ENCODE results near the gene HSPG2.
A peak's percentile ranks its signal among the peaks of the same experiment; 100 is the strongest.
"Not testable (repeated sequence)": the region's sequence is repeated elsewhere in the genome, so short reads cannot be mapped to it uniquely, and the experiment has no call there.

Gene HSPG2

DNA sequence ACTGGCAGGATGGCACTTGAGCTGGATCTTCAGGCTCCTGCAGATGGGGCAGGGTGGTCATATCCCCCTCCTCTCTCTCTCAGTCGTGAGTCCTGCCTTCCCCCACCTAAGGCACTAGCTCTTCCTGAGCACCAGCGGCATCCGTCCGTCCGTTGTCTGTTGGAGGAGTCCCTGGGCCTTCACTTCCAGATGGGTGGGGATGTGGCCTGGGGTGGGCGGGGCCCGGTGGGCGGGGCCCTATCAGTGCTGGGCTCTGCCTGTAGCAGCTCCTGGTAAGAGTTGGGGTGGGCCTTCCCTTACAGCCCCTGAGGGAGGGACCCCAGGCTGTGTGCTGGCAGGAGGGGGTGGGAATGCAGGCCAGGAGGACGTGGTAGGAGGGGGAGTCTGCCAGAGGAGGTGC is 114.8 kb downstream of the HSPG2 start:
- DNase-seq: no peak

DNA sequence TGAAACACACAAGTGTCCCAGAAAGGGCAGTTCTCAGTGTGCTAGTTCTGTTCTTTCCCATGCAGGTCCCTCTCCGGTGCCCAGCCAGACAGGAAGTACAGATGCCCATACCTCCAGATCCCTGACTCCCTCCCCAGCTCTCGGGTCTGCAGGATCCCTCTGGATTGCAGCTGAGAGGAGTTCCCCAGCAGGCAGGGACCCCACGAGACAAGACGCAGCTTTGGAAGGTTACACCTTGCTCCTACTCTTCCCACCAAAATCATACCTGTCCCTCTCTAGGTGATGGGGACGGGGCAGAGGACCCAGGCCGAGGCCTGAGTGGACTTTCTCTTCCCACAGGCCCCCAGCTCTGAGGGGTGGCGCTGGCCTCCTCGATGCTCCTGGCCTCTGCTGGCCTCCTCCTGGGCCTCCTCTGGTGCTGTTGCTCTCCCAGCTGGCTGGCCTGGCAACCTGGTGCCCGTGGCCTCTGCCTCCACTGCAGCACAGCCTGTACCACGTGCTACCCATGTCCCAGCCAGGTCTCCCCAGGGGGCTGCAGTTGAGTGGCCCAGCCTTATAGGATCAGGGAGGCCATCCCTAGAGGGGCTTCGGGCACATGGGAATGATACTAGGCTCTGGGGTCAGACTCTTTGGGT is 115.6 kb downstream of the HSPG2 start:
- DNase-seq: no peak

DNA sequence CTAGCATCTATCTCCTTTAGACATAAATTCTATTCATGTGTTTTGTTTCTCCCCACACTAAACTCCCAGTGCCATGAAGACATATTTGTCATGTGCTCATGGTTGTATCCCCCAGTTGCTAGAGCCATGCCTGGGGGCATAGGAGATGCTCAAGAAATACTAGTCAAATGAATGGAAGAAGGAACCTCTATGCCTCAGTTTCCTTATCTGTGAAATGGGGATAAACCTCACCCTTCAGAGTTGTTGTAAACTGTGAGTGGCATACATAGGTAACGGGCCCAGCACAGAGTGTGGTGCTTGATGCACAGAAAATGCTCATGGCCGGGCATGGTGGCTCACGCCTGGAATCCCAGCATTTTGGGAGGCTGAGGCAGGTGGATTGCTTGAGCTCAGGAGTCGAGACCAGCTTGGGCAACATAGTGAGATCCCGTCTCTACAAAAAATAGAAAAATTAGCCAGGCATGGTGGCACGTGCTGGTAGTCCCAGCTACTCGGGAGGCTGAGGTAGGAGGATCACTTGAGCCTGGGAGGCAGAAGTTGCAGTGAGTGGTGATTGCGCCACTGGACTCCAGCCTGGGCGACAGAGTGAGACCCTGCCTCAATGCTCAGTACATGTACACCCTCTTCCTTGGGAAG is 116.4 kb downstream of the HSPG2 start:
- no peak for DNase-seq

DNA sequence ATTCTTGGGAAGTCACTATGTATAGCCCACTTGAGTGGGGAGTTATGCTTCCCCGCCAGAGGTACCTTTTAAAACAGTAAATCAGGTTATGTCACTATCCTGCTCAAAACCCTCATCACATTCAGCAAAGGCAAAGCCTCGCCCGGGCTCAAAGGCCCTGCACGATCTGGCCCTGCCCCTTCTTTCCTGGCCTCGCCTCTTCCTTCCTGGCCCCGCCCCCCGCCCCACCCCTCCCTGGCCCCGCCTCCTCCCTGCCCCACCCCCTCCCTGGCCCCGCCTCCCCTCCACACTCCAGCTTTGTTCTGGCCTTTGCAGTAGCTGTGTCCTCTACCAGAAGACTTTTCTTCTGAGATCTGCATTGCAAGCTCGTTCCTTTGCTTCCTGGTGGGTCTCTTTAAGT is 118.5 kb downstream of the HSPG2 start:
- DNase-seq: no peak

DNA sequence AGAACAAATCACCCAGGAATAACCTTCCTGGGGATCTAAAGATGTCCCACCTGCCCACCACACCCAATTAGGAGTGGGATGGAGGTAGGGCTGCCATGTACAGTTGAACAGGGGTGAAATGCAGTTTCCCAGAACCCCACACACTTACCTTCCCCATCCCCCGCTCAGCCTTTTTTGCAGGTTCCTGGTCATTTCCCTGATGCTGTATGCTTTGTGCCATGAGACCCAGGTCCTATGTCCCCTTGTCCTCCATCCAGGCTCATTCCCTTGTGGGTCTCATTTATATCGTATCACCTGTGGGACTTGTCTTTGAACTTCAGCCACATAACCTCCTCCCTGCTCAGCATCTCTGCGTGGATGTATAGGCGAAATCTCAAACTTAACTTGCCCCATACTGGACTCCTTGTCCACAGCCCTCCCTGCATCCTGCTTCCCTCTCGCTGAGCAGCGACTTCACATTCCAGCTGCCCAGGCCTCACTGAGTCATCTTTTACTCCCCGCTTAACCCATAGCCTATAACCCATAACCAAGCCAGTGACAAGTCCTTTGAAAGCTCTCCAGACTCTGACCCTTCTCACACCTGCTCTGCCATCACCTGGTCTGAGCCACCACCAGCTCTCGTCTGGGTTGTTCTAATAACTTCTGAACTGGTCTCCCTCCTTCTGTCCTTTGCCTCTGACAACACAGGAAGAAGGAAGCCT is 120.4 kb downstream of the HSPG2 start:
- no peak for DNase-seq

DNA sequence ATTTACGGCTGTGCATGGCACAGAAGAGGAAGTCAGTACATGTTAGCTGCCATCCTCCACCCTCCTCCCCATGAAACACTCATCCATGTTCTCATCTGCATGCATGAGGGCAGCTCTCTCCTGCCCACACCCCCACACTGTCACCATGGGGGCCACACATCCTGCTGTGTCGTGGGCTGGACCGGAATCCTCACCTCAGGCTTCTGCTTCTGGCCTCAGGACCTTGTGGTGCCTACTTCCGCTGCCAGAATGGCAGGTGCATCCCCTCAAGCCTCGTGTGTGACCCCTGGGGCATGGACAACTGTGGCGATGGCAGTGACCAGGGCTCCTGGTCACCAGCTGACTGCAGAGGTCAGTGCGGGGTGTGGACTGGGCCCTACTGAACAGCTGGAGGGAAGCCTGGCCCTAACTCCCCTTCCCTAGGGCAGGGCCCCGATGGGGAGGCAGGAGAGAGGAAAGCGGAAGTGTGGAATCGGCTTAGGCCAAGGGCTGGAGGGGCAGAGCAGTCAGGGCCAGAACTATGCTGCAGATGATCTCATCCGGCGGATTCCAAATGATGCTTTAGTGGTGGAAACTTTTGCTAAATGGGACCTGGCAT is 121.3 kb downstream of the HSPG2 start:
- DNase-seq: no peak

DNA sequence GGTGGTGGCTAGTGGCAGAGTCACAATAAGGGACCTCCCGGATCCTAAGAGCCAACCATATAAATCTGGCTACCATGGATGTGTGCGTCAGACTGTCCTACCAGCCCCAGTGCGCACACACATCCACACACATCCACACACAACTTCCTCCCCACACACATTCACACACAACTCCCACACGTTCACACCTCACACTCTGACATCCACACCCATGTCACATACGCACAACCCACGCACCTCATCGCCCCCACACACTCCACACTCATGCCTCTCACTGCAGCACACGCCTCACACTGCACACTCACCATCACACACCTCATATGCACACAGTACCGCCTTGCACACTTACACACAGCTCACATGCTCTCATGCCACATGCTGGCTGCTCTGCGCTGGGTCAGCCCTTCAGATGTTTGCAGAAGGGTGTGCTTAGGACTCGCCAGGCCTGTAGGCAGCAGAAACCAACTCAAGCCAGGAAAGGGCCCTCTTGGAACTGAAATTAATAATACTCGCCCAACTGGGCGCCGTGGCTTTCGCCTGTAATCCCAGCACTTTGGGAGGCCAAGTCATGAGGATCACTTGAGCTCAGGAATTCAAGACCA is 122.0 kb downstream of the HSPG2 start:
- DNase-seq: no peak

DNA sequence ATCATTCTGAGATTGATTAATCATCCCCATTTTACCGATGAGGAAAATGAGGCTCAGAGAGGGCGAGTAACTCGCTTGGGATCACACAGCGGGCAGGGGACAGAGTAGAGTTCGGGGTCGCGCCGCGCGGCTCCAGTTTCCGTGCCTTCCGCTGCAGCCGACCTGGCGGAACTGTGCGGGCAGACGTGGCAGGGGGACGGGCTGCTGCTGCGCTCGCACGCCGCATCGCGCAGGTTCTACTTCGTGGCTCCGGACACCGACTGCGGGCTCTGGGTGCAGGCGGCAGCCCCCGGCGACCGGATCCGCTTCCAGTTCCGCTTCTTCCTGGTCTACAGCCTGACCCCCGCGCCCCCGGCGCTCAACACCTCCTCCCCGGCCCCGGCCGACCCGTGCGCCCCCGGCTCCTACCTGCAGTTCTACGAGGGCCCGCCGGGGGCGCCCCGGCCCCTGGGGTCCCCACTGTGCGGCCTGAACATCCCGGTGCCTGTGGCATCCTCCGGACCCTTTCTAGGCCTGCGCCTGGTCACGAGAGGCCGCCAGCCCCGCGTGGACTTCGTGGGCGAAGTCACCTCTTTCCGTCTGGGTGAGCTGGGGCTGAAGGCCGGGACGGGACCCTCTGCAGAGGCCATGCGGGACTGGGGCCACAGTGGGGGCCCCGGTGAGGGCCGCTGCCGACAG is 122.7 kb downstream of the HSPG2 start:
- DNase-seq: peak; percentile 36

DNA sequence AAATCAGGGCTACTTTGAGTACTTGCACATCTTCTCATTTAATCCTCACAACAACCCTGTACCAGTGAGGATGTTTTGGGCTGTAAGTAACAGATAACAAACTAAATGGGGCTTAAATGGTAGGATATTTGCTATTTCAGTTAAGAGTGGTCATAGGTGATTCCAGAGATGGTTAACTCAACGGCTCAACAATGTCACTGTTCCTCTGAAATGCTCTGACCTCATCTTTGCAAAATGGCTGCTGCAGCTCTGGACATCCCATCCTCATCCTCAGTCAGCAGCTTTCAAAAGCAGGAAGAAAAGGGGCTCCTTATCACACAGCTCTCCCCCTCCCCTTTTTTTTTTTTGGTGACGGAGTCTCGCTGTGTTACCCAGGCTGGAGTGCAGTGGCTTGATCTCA is 123.6 kb downstream of the HSPG2 start:
- no peak for DNase-seq

DNA sequence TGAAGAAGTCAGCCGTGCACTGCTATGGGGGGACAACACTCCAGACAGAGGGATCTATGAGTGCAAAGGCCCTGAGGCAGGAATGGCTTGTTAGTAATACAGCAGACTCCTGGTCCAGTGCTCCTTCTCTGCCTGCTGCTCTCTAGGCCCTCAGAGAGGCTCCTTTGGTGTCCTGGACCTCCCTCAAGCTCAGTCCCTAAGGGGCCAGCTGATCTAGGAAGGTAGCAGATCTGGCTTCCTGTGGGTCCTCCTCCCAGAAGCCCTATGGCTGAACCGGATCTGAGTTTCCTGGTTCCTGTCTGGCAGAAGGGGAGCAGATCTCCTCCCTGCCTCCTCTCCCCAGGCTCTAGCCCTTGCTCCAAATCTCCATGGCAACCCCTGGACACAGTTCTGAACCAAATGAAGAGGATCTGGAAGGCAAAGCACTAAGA is 125.2 kb downstream of the HSPG2 start, which contains the start of gene LDLRAD2:
LDLRAD2 (plus strand) TSS at position 391 of the 431 bp plus-strand sequence. CDS start 187 bp downstream, outside the sequence.
- no peak for DNase-seq

DNA sequence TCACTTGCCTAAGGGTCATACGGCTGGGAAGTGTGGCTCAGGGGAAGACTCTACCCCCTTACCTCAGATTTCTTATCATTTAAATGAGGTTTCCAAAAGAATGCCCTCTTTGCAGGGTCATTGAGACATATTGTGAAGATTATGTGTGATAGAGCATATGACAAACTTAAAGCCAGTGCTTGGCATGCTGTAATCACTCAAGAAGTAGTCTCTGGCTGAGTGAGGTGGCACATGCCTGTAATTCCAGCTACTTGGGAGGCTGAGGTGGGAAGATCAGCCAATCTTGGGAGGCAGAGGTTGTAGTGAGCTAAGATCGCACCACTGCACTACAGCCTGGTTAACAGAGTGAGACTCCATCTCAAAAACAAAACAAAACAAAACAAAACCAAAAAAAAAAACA is 132.6 kb downstream of the HSPG2 start:
- no peak for DNase-seq

DNA sequence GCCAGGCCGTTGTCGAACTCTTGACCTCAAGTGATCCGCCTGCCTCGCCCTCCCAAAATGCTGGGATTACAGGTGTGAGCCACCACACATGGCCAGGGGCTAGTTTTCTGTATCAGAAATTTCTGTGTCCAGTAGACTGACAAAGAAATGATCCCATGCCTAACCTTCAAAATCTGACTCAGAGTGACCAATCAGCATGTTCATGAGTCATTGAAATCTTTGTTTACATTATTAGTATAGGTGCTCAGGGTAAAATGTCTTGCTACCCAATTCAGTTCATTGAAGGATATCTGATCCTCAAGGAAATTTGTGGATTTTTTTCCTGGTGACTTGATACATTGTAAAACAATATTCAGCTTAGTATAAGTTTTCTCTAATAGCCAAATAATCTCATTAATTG is 136.0 kb downstream of the HSPG2 start:
- DNase-seq: no peak

DNA sequence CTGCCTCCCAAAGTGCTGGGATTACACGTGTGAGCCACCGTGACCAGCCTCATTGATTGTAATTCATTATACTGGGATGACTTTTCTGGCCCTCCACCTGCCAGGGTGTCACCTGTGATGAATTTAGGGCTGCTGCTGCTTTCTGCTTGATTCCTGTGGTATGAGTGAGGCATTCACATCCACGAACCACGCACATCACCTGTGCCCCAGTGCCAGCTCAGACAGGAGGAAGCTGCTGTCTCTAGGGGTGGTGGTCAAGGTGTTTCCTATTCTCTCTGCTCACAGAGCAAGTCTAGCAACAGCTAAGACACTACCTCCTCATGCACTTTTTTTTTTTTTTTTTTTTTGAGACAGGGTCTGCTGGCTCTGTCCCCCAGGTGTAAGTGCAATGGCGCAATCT is 137.4 kb downstream of the HSPG2 start:
- DNase-seq: no peak

DNA sequence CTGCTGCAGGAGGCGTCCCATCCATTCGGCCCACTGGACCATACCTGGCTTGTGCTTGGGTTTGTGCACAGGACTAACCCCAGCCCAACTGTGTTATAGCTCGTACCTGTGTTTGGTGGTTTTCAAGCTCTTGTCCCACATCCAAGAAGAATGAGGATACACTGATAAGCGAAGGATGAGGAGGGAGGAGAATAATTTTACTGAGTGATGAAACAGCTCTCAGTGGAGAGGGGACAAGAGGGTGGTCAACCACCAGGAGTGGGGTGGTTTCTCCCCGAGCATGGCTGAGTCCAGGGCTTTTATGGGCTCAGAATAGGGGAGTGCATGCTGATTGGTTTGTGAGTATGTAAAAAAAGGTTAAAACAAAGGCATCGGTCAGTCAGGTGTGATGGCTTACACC is 142.0 kb downstream of the HSPG2 start:
- no peak for DNase-seq

DNA sequence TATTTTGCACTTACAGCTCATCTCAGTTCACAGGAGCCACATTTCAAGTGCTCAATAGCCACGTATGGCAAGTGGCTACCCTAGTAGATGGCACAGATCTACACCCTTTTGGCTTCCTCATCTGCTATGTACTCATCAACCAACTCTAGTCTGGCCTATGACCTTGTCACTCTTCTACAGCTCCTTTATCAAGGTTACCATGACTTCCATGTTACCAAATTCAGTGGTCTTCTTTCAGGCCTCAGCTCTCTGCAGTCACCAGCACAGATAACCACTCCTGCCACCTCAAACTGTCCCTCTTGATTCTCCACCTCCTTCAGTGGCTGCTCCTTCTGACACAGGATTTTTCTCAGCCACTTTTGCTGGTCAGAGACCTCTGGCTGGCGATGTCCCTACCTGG is 142.5 kb downstream of the HSPG2 start:
- no peak for DNase-seq

DNA sequence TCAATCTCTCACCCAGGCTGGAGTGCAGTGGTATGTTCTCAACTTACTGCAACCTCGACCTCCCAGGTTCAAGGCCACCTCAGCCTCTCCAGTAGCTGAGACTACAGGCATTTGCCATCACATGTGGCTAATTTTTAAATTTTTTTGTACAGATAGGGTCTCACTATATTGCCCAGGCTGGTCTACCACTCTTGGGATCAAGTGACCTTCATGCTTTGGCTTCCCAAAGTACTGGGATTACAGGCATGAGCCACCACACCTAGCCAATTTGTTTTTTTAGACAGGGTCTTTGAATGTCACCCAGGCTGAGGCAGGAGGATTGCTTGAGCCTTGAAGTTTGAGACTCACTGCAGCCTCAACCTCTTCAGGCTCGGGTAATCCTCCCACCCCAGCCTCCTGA is 144.0 kb downstream of the HSPG2 start:
- DNase-seq: no peak

DNA sequence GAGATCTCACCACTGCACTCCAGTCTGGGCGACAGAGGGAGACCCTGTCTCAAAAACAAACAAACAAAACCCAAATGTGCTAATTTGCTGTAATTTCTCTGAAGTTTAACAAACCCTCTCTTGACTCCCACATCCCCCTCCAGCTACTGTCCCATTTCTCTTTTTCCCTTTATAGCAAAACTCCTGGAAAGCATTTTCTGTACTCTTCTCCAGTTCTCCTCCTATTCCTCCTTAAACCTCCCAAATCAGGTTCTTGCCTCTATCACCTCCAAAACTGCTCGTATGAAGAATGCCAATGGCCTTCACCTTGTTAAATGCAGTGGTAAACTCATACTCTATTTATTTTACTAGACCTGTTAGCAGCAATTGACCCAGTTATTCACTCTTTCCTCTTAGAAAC is 150.5 kb downstream of the HSPG2 start:
- no peak for DNase-seq

DNA sequence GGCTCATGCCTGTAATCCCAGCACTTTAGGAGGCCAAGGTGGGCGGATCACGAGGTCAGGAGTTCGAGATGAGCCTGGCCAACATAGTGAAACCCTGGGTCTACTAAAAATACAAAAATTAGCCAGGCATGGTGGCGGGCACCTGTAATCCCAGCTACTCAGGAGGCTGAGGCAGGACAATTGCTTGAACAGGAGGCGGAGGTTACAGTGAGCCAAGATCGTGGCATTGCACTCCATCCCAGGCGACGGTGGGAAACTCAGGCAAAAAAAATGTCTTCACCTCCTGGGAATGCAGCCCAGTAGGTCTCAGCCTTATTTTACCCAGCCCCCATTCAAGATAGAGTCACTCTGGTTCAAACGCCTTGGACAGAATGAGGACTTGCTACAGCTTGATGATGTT is 151.3 kb downstream of the HSPG2 start:
- DNase-seq: not testable (repeated sequence)

DNA sequence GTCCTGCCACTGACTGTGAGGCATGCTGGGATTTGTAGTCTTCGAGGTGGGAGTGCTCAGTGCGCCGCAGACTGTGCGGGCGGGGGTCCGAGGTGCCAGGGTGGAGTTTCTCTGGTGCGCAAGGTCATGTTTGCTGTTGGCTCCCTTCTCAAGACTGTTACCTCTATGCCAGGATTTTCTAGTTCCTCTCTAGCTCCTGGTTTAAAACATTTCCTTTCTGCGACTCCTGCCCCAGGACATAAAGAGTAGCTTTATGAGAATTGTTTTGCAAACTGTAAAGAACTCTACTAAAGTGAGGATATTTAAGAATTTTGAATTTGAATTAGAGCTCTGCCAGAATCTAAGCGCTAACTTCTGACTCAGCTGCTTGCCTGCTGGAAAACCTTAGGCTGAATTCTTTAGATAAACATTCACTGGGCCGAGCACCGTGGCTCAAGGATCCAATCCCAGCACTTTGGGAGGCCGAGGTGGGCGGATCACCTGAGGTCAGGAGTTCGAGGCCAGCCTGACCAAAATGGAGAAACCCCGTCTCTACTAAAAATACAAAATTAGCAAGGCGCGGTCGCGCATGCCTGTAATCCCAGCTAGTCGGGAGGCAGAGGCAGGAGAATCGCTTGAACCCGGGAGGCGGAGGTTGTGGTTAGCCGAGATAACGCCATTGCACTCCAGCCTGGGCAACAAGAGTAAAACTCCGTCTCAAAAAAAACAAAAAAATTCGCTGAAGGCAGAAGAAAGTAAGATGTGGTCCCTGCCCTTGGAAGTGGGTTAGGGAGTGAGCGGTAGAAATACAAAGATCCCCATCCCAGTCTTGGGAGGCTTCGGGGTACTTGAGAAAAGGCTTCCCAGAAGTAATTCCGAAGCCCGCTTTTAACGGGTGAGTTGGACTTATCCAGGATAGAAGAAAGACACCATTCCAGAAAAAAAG is 153.2 kb downstream of the HSPG2 start:
- DNase-seq: no peak

DNA sequence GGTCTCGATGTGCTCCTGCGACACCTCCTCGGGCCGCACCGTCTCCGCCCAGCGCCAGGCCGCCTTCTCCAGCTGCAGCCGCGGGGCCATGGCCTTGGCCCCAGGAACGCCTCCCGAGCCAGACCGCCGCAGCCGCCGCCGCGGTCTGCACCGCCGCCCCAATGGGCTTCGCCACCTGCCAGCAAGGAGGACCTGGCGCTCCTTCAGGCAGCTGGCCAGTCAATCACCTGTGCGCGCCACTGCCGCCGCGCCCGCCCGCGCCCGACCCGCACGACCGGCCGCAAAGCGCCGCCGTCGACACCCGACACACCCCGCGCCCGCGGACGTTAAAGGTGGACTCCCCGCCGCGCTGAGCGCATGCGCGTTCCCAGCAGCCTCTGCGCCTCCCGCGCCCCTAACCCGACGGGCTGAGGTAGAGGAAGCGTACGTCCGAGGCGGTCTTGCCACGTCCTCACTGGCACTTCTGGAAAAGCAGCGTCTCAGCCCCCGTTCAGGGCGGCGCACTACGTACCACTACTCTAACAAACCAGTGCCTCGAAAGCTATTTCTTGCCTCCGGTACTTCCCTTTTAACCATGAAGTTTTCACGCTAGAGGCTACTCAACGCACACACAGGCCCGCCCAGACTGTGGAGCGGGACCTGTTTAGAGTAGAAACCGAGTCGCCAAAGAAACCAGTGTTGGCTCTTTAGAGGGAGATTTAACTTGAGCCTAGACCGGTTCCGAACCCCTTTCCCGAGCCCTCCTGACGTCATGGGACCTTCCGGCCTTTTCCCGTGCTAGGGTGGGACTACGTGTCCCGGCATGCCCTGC is 154.0 kb downstream of the HSPG2 start, which contains the start of gene USP48:
USP48 (minus strand) TSS at position 282 of the 811 bp plus-strand sequence; CDS start at position 90, 192 bp downstream.
- peak; percentile 97 for DNase-seq

Measured in NCI-H1092 treated with DMSO at 0.1 percent for 48 hours (cell line).